HG03066 (cell line): ENCODE data around the gene ARMH3.
"Not testable (repeated sequence)": the region's sequence is repeated elsewhere in the genome, so short reads cannot be mapped to it uniquely, and the experiment has no call there.

Source experiments
- ATAC-seq: cut with Tn5 transposase; IDR thresholded peaks from one replicate; pipeline ENCODE4 v1.9.1; 2021; ENCODE audit warnings: low read depth; ENCODE audit not compliant: unreplicated experiment

Gene ARMH3

GRCh38 chr10:102055647-102056419 is at the start of gene ARMH3:
TSS of gene ARMH3 (minus strand) at chr10:102056173. CDS start at chr10:102040114, 16,059 bp downstream.
- peak; percentile 92 for ATAC-seq

- ATAC-seq, result no peak
These were observed 46.4 kb upstream of the ARMH3 start for GRCh38 chr10:102102421-102102820.

- ATAC-seq, result no peak
These were observed 45.2 kb upstream of the ARMH3 start for GRCh38 chr10:102101152-102101551.

- no peak for ATAC-seq
These were observed 40.5 kb upstream of the ARMH3 start for GRCh38 chr10:102096449-102096848.

GRCh38 chr10:102090772-102091171 is 34.8 kb upstream of the ARMH3 start:
- no peak for ATAC-seq

- ATAC-seq, result no peak
These were observed 30.2 kb upstream of the ARMH3 start for GRCh38 chr10:102086196-102086595.

- no peak for ATAC-seq
These were observed 29.4 kb upstream of the ARMH3 start for GRCh38 chr10:102085336-102085735.

- ATAC-seq, result no peak
These were observed 27.6 kb upstream of the ARMH3 start for GRCh38 chr10:102083541-102083940.

GRCh38 chr10:102072673-102073527 is 16.9 kb upstream of the ARMH3 start:
- ATAC-seq, result no peak

- ATAC-seq, result no peak
These were observed 13.1 kb upstream of the ARMH3 start for GRCh38 chr10:102069071-102069470.

- no peak for ATAC-seq
These were observed 12.2 kb upstream of the ARMH3 start for GRCh38 chr10:102068216-102068615.

- ATAC-seq, result no peak
These were observed 11.3 kb upstream of the ARMH3 start for GRCh38 chr10:102067091-102067916.

- no peak for ATAC-seq
These were observed 10.6 kb upstream of the ARMH3 start for GRCh38 chr10:102066399-102067088.

- peak; percentile 16 for ATAC-seq
These were observed 9.8 kb upstream of the ARMH3 start for GRCh38 chr10:102065561-102066398.

GRCh38 chr10:102064868-102065560 is 9.0 kb upstream of the ARMH3 start, which contains the start of gene HPS6:
TSS of gene HPS6 (plus strand) at chr10:102065349. CDS start at chr10:102065475, 126 bp downstream.
- peak; percentile 94 for ATAC-seq

GRCh38 chr10:102064503-102064867 is 8.5 kb upstream of the ARMH3 start:
- ATAC-seq, result no peak

- no peak for ATAC-seq
These were observed 4.0 kb upstream of the ARMH3 start for GRCh38 chr10:102059987-102060386.

- ATAC-seq, result not testable (repeated sequence)
These were observed 909 bp downstream of the ARMH3 start for GRCh38 chr10:102054881-102055646.
